T47D (cell line): ENCODE data around the gene HOXA10.

Experiments
- DNase-seq, 2 experiments: peaks; one replicate each; pipeline versions ENCODE4 v3.0.0 to v3.0.0-alpha.2; 2011 to 2012; ENCODE audit warnings: low read depth in 1 of 2, low spot score in 1 of 2
- JUND ChIP-seq: IDR thresholded peaks from 2 replicates; pipeline ENCODE4 v1.6.1; 2012; ENCODE audit warnings: low read depth
- in situ Hi-C: cut with HindIII; loops from 2 replicates; pipeline ENCODE4 v1.10.0; 2016; ENCODE audit warnings: low sequenced_read_pairs, low pct_unique_long_range_greater_than_20kb

Gene HOXA10

GRCh38 chr7:27161721-27162560, 12.2 kb downstream of the HOXA10 start:
- TF ChIP-seq JUND = no peak
- DNase-seq = no peak
- in situ Hi-C loops = no loop called here

GRCh38 chr7:27161214-27161720, 12.9 kb downstream of the HOXA10 start:
- DNase-seq = no peak
- TF ChIP-seq JUND = no peak
- in situ Hi-C loops = no loop called here

GRCh38 chr7:27160546-27161213, 13.4 kb downstream of the HOXA10 start:
- TF ChIP-seq JUND = no peak
- DNase-seq = peak; percentile 87 to 98
- in situ Hi-C loops = no loop called here

GRCh38 chr7:27160145-27160545, 14.0 kb downstream of the HOXA10 start:
- DNase-seq = no peak
- TF ChIP-seq JUND = no peak
- in situ Hi-C loops = no loop called here

GRCh38 chr7:27159266-27160144, 14.6 kb downstream of the HOXA10 start:
- DNase-seq = no peak
- in situ Hi-C loops = no loop called here
- TF ChIP-seq JUND = no peak

GRCh38 chr7:27158436-27159265, 15.5 kb downstream of the HOXA10 start:
- TF ChIP-seq JUND = no peak
- no peak for DNase-seq
- in situ Hi-C loops = no loop called here

GRCh38 chr7:27157702-27158431, 16.3 kb downstream of the HOXA10 start:
- in situ Hi-C loops = no loop called here
- no peak for DNase-seq
- TF ChIP-seq JUND = no peak

- DNase-seq = no peak
- in situ Hi-C loops = no loop called here
Measured at GRCh38 chr7:27156916-27157701, 17.0 kb downstream of the HOXA10 start.

GRCh38 chr7:27156508-27156898, 17.6 kb downstream of the HOXA10 start, which contains the start of gene HOXA7:
Gene HOXA7, minus strand, starts transcription at chr7:27156675. Its CDS starts 130 bp downstream, at chr7:27156545.
- no peak for TF ChIP-seq JUND
- in situ Hi-C loops = no loop called here
- DNase-seq = no peak

More at GRCh38 chr7:27156916-27157701, 17.0 kb downstream of the HOXA10 start:
- no peak for TF ChIP-seq JUND

- no peak for TF ChIP-seq JUND
Measured at GRCh38 chr7:27155816-27156507, 18.2 kb downstream of the HOXA10 start.

More at GRCh38 chr7:27155816-27156507, 18.2 kb downstream of the HOXA10 start:
- no peak for DNase-seq
- in situ Hi-C loops = no loop called here
